Measurements from ENCODE around the gene NBPF1.
"Not testable (repeated sequence)": the region's sequence is repeated elsewhere in the genome, so short reads cannot be mapped to it uniquely, and the experiment has no call there.

DNA sequence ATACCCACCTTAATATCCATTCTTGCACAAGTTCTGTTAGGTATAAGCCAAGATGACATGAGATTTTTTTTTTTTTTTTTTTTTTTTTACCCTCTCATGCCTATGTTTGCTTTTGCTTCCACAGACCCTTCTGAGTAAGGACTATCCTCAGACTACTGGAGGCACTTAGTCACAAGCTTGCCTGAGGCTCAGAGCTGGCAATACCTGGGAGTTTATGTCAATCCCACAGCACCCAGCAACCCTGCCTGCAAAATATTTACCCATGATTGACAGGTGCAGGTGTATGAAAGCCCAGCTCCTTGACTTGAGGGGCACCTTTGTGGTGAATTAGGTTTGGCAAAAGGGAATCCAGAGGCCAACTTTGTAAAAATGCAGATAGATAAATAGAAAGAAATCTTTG, 87.6 kb downstream of the NBPF1 start:
- TF ChIP-seq, protein P1, sequence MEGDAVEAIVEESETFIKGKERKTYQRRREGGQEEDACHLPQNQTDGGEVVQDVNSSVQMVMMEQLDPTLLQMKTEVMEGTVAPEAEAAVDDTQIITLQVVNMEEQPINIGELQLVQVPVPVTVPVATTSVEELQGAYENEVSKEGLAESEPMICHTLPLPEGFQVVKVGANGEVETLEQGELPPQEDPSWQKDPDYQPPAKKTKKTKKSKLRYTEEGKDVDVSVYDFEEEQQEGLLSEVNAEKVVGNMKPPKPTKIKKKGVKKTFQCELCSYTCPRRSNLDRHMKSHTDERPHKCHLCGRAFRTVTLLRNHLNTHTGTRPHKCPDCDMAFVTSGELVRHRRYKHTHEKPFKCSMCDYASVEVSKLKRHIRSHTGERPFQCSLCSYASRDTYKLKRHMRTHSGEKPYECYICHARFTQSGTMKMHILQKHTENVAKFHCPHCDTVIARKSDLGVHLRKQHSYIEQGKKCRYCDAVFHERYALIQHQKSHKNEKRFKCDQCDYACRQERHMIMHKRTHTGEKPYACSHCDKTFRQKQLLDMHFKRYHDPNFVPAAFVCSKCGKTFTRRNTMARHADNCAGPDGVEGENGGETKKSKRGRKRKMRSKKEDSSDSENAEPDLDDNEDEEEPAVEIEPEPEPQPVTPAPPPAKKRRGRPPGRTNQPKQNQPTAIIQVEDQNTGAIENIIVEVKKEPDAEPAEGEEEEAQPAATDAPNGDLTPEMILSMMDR (IDR thresholded peaks at IDR 0.05): not testable (repeated sequence)
- not testable (repeated sequence) for TF ChIP-seq POLR2AphosphoS5 (IDR thresholded peaks at IDR 0.05)
